ENCODE results near the gene SREK1IP1.

DNA sequence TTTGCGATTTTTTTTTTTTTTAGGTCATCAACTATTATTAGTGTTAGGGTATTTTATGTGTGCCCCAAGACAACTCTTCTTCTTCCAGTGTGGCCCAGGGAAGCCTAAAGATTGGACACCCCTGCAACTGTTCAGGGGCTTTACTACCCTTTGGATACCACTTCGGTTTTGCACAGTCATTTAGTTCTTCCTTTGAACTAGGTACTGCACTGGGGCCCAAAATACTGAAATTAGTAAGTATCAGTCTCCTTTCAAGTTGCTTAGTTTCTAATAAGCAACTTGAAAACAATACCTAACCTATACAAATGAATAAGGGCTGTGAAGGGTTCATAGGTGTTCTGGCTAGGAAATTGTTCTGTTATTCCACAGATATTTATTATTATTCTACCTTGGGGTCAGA is 45.6 kb upstream of the SREK1IP1 start:
- TF ChIP-seq, protein P1, sequence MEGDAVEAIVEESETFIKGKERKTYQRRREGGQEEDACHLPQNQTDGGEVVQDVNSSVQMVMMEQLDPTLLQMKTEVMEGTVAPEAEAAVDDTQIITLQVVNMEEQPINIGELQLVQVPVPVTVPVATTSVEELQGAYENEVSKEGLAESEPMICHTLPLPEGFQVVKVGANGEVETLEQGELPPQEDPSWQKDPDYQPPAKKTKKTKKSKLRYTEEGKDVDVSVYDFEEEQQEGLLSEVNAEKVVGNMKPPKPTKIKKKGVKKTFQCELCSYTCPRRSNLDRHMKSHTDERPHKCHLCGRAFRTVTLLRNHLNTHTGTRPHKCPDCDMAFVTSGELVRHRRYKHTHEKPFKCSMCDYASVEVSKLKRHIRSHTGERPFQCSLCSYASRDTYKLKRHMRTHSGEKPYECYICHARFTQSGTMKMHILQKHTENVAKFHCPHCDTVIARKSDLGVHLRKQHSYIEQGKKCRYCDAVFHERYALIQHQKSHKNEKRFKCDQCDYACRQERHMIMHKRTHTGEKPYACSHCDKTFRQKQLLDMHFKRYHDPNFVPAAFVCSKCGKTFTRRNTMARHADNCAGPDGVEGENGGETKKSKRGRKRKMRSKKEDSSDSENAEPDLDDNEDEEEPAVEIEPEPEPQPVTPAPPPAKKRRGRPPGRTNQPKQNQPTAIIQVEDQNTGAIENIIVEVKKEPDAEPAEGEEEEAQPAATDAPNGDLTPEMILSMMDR (IDR thresholded peaks at IDR 0.05; ENCODE audit: low read length) = no peak
- no peak for TF ChIP-seq EZH2phosphoT487 (IDR thresholded peaks at IDR 0.05; ENCODE audit: low read length)

Measured in MM.1S (cell line).